CD4-positive, CD25-positive, alpha-beta regulatory T cell (primary cell): ENCODE data around the gene NGLY1. TPM values are rescaled to one million over a fixed set of nuclear protein-coding genes. Genes with fewer than 3 reads are reported as not detected.

Source experiments
- ATAC-seq, 2 donors: fragments of 150-1000 bp; cut with Tn5 transposase; one replicate each; pipeline ENCODE4 v1.10.0; 2021; ENCODE audit warnings: low read depth in 2 of 2, moderate number of reproducible peaks in 2 of 2, moderate library complexity in 1 of 2
- DNase-seq, 3 donors: peaks; one replicate each; pipeline versions ENCODE4 v3.0.0 to v3.0.0-alpha.2; 2012 to 2022; ENCODE audit warnings: mixed read lengths in 1 of 3
- H3K27ac ChIP-seq: one replicate; pipeline ENCODE4 v1.7.0; 2013; ENCODE audit warnings: mild to moderate bottlenecking, low read length; ENCODE audit not compliant: insufficient read depth, poor library complexity, severe bottlenecking
- H3K27me3 ChIP-seq: one replicate; pipeline ENCODE4 v1.7.0; 2013; ENCODE audit warnings: low read length; ENCODE audit not compliant: control insufficient read depth, insufficient read depth
- H3K36me3 ChIP-seq: one replicate; pipeline ENCODE4 v1.7.0; 2013; ENCODE audit warnings: mild to moderate bottlenecking, low read length, moderate library complexity; ENCODE audit not compliant: control insufficient read depth, insufficient read depth
- H3K4me1 ChIP-seq: 2 replicates; pipeline ENCODE4 v1.7.0; 2013; ENCODE audit warnings: mild to moderate bottlenecking, low read length; ENCODE audit not compliant: insufficient read depth, control insufficient read depth, poor library complexity, severe bottlenecking
- H3K4me3 ChIP-seq: one replicate; pipeline ENCODE4 v1.7.0; 2013; ENCODE audit warnings: low read depth, mild to moderate bottlenecking, low read length, moderate library complexity
- H3K9me3 ChIP-seq, 2 experiments: 1 replicate in 1 of 2; 2 replicates in 1 of 2; pipeline ENCODE4 v1.7.0; 2013; ENCODE audit warnings: low read length in 2 of 2, mild to moderate bottlenecking in 1 of 2, moderate library complexity in 1 of 2; ENCODE audit not compliant: control insufficient read depth in 2 of 2
- H3K27ac Mint-ChIP-seq, 3 donors: one replicate each; pipeline ENCODE4 v1.8.0; 2020 to 2022; ENCODE audit warnings: mild to moderate bottlenecking in 3 of 3, mixed read lengths in 3 of 3, moderate library complexity in 2 of 3
- H3K27me3 Mint-ChIP-seq: one replicate; pipeline ENCODE4 v1.8.0; 2022; ENCODE audit warnings: mild to moderate bottlenecking, mixed read lengths
- H3K36me3 Mint-ChIP-seq: one replicate; pipeline ENCODE4 v1.8.0; 2020; ENCODE audit warnings: mixed read lengths
- H3K4me1 Mint-ChIP-seq, 4 donors: one replicate each; pipeline ENCODE4 v1.8.0; 2020 to 2022; ENCODE audit warnings: mixed read lengths in 4 of 4, mild to moderate bottlenecking in 1 of 4
- H3K4me3 Mint-ChIP-seq, 4 donors: one replicate each; pipeline ENCODE4 v1.8.0; 2020 to 2022; ENCODE audit warnings: mild to moderate bottlenecking in 4 of 4, mixed read lengths in 4 of 4, moderate library complexity in 3 of 4
- H3K9me3 Mint-ChIP-seq, 7 donors: one replicate each; pipeline ENCODE4 v1.8.0; 2020 to 2022; ENCODE audit warnings: mixed read lengths in 7 of 7, mild to moderate bottlenecking in 3 of 7, moderate library complexity in 2 of 7
- polyA plus RNA-seq, 4 donors: library from polyadenylated mRNA; unstranded; fragments of 300-500 nt; fragmentation: Illumina TruSeq; gene quantifications; one replicate each; pipeline ENCODE4 v1.2.3, GENCODE V29; 2021
- total RNA-seq: library from RNA; stranded (reverse); gene quantifications from one replicate; pipeline ENCODE4 v1.2.3, GENCODE V29; 2022

The NGLY1 gene
- total and polyA plus RNA-seq, 5 donors from 2014 or later = 36.8 to 71.7 (median 42.1) TPM

- Histone ChIP-seq H3K9me3 (no peaks in the 10 kb centered on the region), H3K4me3 (no peak overlapping the region), H3K27me3 (peaks cover 8% of the 10 kb centered on the region), H3K36me3 (no peaks in the 10 kb centered on the region), H3K27ac (no peak overlapping the region), H3K4me1 (no peaks in the 10 kb centered on the region)
- no peaks in the 10 kb centered on the region for H3K4me1 Mint-ChIP-seq
- H3K27ac Mint-ChIP-seq = no peak overlapping the region
- DNase-seq (no peak), ATAC-seq (no peak)
- H3K27me3 Mint-ChIP-seq = peaks cover 17% of the 10 kb centered on the region
- no peaks in the 10 kb centered on the region for H3K36me3 Mint-ChIP-seq
- no peaks in the 10 kb centered on the region for H3K9me3 Mint-ChIP-seq
- no peak overlapping the region for H3K4me3 Mint-ChIP-seq
Measured at GRCh38 chr3:25674670-25675069, 108.6 kb downstream of the NGLY1 start.

- Mint-ChIP-seq H3K9me3 (no peaks in the 10 kb centered on the region), H3K27ac (no peak overlapping the region), H3K36me3 (no peaks in the 10 kb centered on the region), H3K27me3 (peaks cover 17% of the 10 kb centered on the region), H3K4me1 (no peaks in the 10 kb centered on the region), H3K4me3 (no peak overlapping the region)
- no peak overlapping the region for H3K27ac ChIP-seq
- peaks cover 8% of the 10 kb centered on the region for H3K27me3 ChIP-seq
- H3K4me1 ChIP-seq = no peaks in the 10 kb centered on the region
- H3K9me3 ChIP-seq = no peaks in the 10 kb centered on the region
- no peak for DNase-seq
- H3K4me3 ChIP-seq = no peak overlapping the region
- ATAC-seq = no peak
- H3K36me3 ChIP-seq = no peaks in the 10 kb centered on the region
Measured at GRCh38 chr3:25673738-25674298, 109.4 kb downstream of the NGLY1 start.

Other genes with a start within 250 kb of the NGLY1 start
- 107 TPM for gene TOP2B, start 118.5 kb downstream of the NGLY1 start, total RNA-seq
- 10 to 100 TPM; 52.8 to 66.6 (median 57.4) TPM for gene TOP2B, start 118.5 kb downstream of the NGLY1 start, polyA plus RNA-seq
- gene OXSM, start 6.6 kb upstream of the NGLY1 start, total RNA-seq = 6.6 TPM
- gene OXSM, start 6.6 kb upstream of the NGLY1 start, polyA plus RNA-seq = 10 to 100 TPM in 3 of 4 donors, 1 to 10 TPM in 1; 9.0 to 17.4 (median 15.5) TPM